Activated CD4-positive, CD25-positive, alpha-beta regulatory T cell treated with anti-CD3 and anti-CD28 coated beads, Interleukin-2, amount 50 U/mL, for 16 hours (primary cell): ENCODE results near the gene RTN1.
"Not testable (repeated sequence)": the region's sequence is repeated elsewhere in the genome, so short reads cannot be mapped to it uniquely, and the experiment has no call there.

Experiments
- DNase-seq: peaks from one replicate; pipeline ENCODE4 v3.0.0-alpha.2; 2020; ENCODE audit warnings: low read depth, low spot score

The RTN1 gene

GRCh38 chr14:59705245-59705644 lies 165.3 kb downstream of the RTN1 start:
- DNase-seq, result no peak

GRCh38 chr14:59704054-59704645 lies 166.4 kb downstream of the RTN1 start:
- no peak for DNase-seq

- DNase-seq, result no peak
Observed at GRCh38 chr14:59699442-59699841, 171.1 kb downstream of the RTN1 start.

DNA sequence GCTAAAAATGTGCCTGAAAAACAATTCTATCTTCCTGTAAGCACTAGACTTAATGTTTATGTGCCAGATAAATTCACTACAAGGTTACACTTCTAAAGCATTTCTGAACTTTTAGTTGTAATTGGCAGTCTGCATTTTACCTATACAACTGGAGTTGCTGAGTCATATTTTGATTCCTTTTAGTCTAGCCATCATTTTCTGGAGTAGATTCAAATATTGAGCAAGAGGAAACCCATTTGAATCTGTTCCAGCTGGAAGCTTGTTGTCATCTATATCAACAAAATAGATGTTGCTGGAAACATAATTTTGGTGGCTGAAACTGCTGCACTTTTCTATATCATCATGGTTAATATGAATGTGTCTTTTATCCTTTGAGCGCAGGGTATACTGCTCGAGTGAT lies 171.8 kb downstream of the RTN1 start:
- no peak for DNase-seq

DNA sequence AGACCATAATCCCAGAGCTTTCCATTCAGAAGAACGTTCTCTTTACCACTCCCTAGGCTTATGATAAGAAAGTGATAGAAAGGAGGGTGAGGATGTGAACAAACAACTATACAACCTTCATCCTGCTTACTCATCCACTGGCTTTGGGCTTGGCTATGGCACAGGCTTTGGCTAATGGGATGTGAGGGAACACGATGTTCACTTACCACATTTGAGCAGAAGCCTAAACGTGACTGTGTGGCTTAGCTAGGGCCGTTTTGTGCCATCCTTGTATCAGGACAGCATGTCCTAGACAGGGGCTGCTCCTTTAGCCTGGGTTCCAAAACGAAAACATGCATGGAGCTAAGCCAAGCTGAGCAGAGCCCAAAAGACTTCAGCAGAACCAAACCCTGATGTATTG lies 175.4 kb downstream of the RTN1 start:
- DNase-seq, result no peak

GRCh38 chr14:59691266-59691665 lies 179.3 kb downstream of the RTN1 start:
- no peak for DNase-seq

GRCh38 chr14:59690426-59690825 lies 180.2 kb downstream of the RTN1 start:
- no peak for DNase-seq

- no peak for DNase-seq
Observed at GRCh38 chr14:59688224-59689170, 182.1 kb downstream of the RTN1 start.

GRCh38 chr14:59687663-59688062 lies 182.9 kb downstream of the RTN1 start:
- DNase-seq, result no peak

DNA sequence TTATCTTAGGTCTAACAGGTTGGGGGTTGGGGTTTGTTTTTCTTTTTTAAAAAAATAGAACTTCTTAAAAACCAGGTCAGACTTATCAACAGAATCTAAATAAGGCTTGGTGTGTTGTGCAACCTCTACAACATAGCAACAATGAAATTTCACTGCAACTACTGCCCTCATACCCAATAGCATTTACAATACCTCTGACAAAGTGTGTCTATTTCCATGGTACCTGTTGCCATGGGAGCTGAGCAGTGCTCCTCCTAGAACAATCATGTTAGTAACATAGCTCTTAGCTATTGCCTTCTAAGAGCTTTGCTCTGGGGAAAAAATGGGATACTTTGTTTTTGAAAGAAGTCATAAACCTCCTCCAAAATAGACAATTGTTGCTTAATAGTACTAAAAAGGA lies 190.7 kb downstream of the RTN1 start:
- DNase-seq, result no peak

DNA sequence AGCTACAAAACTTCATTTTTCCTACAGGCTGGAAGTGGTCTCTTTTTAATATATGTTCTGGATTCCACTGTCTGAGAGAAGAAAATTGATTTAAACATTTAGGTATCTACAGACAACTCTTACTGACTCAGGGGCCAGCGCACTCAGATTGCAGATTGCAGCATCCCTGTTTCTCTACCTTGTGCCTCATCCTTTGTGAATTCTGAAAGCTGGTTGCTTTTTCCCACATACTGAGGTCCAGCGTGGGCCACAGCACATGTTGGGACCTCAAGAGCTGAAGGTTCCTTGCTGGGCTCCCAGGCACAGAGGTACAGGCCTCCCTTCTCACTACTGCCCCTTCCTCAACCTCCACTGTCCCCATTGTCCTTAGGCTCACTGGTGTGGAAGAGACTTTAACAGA lies 192.2 kb downstream of the RTN1 start:
- no peak for DNase-seq

DNA sequence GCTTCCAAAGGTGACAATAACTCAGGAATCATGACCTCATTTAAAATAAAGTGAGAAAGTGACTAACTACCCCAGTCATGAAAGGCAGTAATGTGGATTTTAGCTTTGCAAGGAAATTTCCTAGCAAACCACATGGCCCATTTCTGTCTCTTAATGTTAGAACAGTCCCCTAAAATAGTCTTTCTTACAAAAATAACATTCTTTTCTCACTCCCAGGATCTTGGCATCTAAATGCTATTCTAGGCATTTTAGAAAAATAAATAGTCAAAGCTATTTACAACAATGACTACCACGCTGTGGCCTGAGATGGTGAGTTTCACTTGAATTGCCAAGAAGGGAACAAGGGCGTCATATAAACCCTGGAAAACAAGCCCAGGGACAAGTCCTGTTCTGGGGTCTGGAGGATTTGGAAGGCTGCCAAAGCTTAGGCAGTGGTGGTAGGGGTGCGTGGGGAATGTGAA lies 192.8 kb downstream of the RTN1 start:
- DNase-seq, result no peak

DNA sequence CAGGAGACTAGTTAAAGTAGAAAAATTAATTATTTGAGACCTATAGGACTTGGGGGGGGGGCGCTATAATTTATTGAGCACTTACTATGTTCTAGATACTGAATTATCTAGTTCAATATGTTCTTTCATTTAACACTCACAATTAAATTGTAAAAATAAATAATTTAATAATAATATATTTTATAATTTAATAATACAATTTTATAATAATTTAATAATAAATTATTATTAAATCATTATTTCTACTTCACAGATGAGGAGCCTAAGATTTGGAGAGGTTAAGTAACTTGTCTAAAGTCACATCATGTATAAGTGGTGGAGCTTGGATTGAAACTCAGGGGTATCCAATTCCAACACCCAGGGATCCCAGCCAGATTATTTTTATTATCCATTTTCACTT lies 195.2 kb downstream of the RTN1 start:
- DNase-seq, result no peak

- no peak for DNase-seq
Observed at GRCh38 chr14:59664741-59665140, 205.8 kb downstream of the RTN1 start.

- DNase-seq, result no peak
Observed at GRCh38 chr14:59657769-59658168, 212.8 kb downstream of the RTN1 start.

DNA sequence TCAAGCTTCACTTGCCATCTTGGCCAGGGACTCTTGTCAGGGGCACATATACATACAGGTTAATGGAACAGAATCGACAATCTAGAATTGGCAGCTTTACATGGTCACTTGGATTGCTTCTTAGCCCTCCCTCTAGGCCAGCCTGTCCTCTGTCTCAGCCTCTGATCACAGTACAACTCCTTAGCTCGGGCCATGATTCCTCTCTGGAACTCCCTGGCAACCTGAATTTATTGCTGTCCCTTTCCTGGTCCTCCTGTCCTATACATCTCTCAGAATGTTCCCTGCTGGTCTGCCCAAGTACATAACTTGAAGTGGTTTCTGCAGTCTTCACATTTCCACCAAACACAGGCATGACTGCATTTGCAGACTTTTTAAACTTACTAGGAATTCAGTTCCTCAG lies 214.1 kb downstream of the RTN1 start:
- DNase-seq, result no peak

DNA sequence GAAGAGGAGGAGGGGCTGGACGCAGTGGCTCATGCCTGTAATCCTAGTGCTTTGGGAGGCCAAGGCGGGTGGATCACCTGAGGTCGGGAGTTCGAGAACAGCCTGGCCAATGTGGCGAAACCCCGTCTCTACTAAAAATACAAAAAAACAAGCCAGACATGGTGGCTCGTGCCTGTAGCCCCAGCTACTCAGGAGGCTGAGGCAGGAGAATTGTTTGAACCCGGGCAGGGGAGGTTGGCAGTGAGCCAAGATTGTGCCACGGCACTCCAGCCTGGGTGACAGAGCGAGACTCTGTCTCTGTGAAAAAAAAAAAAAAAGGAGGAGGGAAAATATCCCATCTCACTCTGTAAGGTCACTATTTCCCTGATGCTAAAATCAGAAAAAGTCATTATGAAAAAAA lies 216.4 kb downstream of the RTN1 start:
- DNase-seq, result not testable (repeated sequence)

DNA sequence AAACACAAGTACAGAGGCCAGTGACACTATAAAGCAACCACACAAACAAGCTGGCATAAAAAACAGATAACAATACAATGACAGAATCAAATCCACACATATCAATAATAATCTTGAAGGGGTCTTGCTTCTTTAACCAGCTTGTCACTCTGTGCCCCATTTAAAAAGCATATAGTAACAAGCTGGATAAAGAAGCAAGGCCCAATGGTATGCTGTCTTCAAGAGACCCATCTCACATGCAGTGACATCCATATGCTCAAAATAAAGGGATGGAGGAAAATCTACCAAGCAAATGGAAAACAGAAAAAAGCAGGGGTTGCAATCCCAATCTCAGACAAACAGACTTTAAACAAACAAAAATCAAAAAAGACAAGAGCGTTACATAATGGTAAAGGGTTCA lies 223.7 kb downstream of the RTN1 start:
- DNase-seq, result not testable (repeated sequence)

DNA sequence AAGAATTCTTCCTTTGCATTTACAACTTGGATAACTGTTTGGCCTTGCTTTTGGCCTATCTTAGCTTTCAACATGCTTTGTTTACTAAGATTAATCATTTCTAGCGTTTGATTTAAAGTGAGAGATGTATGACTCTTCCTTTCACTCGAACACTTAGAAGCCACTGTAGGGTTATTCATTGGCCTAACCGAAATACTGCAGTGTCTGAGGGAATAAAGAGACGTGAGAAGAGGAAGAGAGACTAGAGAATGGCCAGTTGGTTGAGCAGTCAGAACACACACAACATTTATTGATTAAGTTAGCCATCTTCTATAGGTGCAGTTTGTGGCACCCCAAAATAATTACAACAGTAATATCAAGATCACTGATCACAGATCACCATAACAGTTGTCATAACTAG lies 231.7 kb downstream of the RTN1 start:
- DNase-seq, result no peak

GRCh38 chr14:59634617-59635016 lies 236.0 kb downstream of the RTN1 start:
- DNase-seq, result no peak

DNA sequence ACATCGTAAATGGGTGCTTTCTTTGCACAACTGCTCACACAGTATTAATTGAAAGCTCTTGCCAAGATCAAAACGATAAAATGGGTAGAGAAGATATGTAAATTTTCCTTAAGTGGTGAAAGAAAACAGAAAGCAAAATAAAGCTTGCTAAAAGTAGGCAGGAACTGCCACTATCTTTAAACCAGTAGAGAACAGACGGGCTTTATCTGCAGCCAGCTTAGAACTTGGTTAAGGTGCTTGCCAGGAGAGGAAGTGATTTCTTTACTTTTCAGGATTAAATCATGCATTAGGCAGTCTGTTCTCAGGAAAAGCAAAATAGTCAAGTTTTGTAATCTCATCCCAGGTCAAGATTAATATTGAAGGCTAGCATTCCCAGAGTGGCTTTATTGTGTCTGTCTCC lies 237.1 kb downstream of the RTN1 start:
- DNase-seq, result no peak

DNA sequence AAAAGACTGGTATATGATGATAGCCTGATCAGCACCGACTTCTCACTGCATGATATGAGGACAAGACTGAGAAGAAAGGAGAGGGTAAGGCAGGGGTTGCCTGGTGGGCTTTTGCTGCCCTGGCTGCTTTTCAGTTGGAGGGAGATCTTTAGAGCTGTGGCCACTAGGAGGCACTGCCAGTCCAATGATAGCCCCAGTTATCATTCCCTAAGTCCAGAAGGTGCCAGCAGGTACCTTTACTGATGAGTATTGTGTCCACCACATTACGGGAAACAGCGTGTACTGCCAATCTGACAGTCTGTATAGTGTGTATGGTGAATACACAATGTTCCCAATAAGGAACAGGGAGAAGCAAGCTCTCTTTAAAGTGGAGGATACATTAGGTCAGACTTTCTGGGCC lies 238.2 kb downstream of the RTN1 start:
- DNase-seq, result no peak

- DNase-seq, result no peak
Observed at GRCh38 chr14:59631237-59631636, 239.3 kb downstream of the RTN1 start.
